OCI-LY1 (cell line): Measurements from ENCODE around the gene KCNF1.

Experiments
- H2AFZ ChIP-seq: fragments of 200-600 bp; sonication (generic), shearing (Covaris generic); 2 replicates; pipeline ENCODE4 v1.6.0; 2014; ENCODE audit warnings: antibody characterized with exemption, mild to moderate bottlenecking, low read length
- H3F3A ChIP-seq: fragments of 200-600 bp; sonication (generic), shearing (Covaris generic); 2 replicates; pipeline ENCODE4 v1.6.0; 2014; ENCODE audit warnings: mild to moderate bottlenecking, antibody characterized with exemption, low read length, moderate library complexity; ENCODE audit not compliant: insufficient read depth
- H3K27ac ChIP-seq: fragments of 200-600 bp; sonication (generic); 2 replicates; pipeline ENCODE4 v1.5.1; 2014; ENCODE audit warnings: low read length, mixed run types, mild to moderate bottlenecking, low read depth; ENCODE audit not compliant: poor library complexity, severe bottlenecking
- H3K27me3 ChIP-seq: fragments of 200-600 bp; sonication (generic); 2 replicates; pipeline ENCODE4 v1.6.0; 2014; ENCODE audit warnings: antibody characterized with exemption, mild to moderate bottlenecking, low read length, moderate library complexity; ENCODE audit not compliant: insufficient read depth
- H3K36me3 ChIP-seq: fragments of 200-600 bp; sonication (generic); 2 replicates; pipeline ENCODE4 v1.6.1; 2014; ENCODE audit warnings: mild to moderate bottlenecking, antibody characterized with exemption, low read length, moderate library complexity, mixed read lengths; ENCODE audit not compliant: insufficient read depth
- H3K4me1 ChIP-seq: fragments of 200-600 bp; sonication (generic); 2 replicates; pipeline ENCODE4 v1.5.1; 2014; ENCODE audit warnings: mild to moderate bottlenecking, low read length, moderate library complexity; ENCODE audit not compliant: insufficient read depth, severe bottlenecking
- H3K4me2 ChIP-seq: fragments of 200-600 bp; sonication (generic), shearing (Covaris generic); 2 replicates; pipeline ENCODE4 v1.6.1; 2014; ENCODE audit warnings: low read length
- H3K4me3 ChIP-seq: fragments of 200-600 bp; sonication (generic); 2 replicates; pipeline ENCODE4 v1.5.1; 2014; ENCODE audit warnings: low read length, low read depth, mild to moderate bottlenecking, mixed read lengths; ENCODE audit not compliant: poor library complexity, severe bottlenecking
- H3K79me2 ChIP-seq: fragments of 200-600 bp; shearing (Covaris generic); 2 replicates; pipeline ENCODE4 v1.6.1; 2016; ENCODE audit warnings: mixed run types, low read length, mixed read lengths; ENCODE audit not compliant: insufficient read depth
- H3K9ac ChIP-seq: fragments of 200-600 bp; sonication (generic), shearing (Covaris generic); 2 replicates; pipeline ENCODE4 v1.6.1; 2014; ENCODE audit warnings: mild to moderate bottlenecking, low read length, mixed read lengths
- H3K9me2 ChIP-seq: fragments of 200-600 bp; sonication (generic), shearing (Covaris generic); 2 replicates; pipeline ENCODE4 v1.6.1; 2014; ENCODE audit warnings: low read depth, mild to moderate bottlenecking, low read length, mixed read lengths
- H3K9me3 ChIP-seq: fragments of 200-600 bp; shearing (Covaris generic); 2 replicates; pipeline ENCODE4 v1.6.1; 2014; ENCODE audit warnings: low read length, mixed read lengths
- H4K20me1 ChIP-seq: fragments of 200-600 bp; sonication (generic), shearing (Covaris generic); 2 replicates; pipeline ENCODE4 v1.6.0; 2016; ENCODE audit warnings: mild to moderate bottlenecking, low read length; ENCODE audit not compliant: insufficient read depth
- EZH2 ChIP-seq: fragments of 200-600 bp; sonication (generic), shearing (Covaris generic); IDR thresholded peaks from 2 replicates; pipeline ENCODE4 v1.8.0; 2017; ENCODE audit warnings: borderline replicate concordance, mixed run types, mild to moderate bottlenecking, antibody characterized with exemption, low read length, moderate library complexity, mixed read lengths
- TF ChIP-seq, protein P1 (sequence below): fragments of 200-600 bp; sonication (generic), shearing (Covaris generic); IDR thresholded peaks from 2 replicates; pipeline ENCODE4 v1.5.1; 2017; ENCODE audit warnings: mild to moderate bottlenecking, antibody characterized with exemption, low read length, moderate library complexity, mixed read lengths

Gene KCNF1

DNA sequence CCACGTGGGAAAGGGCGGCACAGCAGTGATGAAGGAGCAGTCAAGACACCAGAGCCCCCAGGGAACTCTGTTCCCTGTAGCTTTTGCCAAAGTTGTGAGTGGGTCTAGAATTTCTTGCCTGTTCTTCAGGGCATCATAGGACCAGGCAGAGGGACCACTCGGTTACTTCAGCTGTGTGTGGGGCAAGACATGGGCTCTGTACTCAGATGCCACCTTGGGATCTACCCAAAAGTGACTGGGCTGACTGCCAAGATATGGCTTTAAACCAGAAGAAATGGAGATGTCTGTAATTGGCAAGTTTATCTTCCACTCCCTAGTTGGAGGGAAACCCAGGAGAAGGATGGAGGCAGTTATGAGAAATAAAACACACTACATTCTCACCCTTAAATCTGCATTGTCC, 29.6 kb downstream of the KCNF1 start:
- H3K4me1 ChIP-seq, result no peaks in the 10 kb centered on the region
- H3K36me3 ChIP-seq, result no peaks in the 10 kb centered on the region; the same call in 1 of the 2 replicates
- no peak overlapping the region for H3K4me2 ChIP-seq
- peaks cover 5% of the 10 kb centered on the region; the same call in 1 of the 2 replicates for H3K9me3 ChIP-seq
- no peaks in the 10 kb centered on the region for H3K79me2 ChIP-seq
- H2AFZ ChIP-seq, result no peak overlapping the region
- no peak for TF ChIP-seq EZH2
- TF ChIP-seq, protein P1, sequence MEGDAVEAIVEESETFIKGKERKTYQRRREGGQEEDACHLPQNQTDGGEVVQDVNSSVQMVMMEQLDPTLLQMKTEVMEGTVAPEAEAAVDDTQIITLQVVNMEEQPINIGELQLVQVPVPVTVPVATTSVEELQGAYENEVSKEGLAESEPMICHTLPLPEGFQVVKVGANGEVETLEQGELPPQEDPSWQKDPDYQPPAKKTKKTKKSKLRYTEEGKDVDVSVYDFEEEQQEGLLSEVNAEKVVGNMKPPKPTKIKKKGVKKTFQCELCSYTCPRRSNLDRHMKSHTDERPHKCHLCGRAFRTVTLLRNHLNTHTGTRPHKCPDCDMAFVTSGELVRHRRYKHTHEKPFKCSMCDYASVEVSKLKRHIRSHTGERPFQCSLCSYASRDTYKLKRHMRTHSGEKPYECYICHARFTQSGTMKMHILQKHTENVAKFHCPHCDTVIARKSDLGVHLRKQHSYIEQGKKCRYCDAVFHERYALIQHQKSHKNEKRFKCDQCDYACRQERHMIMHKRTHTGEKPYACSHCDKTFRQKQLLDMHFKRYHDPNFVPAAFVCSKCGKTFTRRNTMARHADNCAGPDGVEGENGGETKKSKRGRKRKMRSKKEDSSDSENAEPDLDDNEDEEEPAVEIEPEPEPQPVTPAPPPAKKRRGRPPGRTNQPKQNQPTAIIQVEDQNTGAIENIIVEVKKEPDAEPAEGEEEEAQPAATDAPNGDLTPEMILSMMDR, result no peak
- no peak overlapping the region for H3K27ac ChIP-seq
- H3K9me2 ChIP-seq, result no peaks in the 10 kb centered on the region
- no peak overlapping the region for H3K4me3 ChIP-seq
- H3F3A ChIP-seq, result no peaks in the 10 kb centered on the region
- H3K27me3 ChIP-seq, result no peaks in the 10 kb centered on the region; the same call in 1 of the 2 replicates
- H3K9ac ChIP-seq, result no peak overlapping the region
- no peaks in the 10 kb centered on the region for H4K20me1 ChIP-seq

DNA sequence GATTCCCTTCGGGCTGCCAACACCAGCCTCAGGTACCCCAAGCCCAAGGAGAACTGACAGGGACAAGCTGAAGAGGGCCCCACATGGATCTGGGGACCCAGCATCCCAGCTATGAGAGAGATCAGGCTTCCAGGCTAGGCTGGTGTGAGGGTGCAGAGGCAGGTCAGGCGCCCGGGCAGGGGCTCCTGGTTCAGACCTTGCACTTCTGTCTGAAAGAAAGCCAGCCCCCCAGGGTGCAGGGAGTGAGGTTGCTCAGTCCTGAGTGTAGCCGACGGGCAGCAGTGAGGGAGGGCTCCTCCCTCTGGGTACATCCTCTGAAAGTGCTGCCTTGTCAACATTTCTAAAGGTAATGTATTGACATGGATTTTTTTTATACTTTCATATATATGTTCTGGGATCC, 33.1 kb downstream of the KCNF1 start:
- no peaks in the 10 kb centered on the region for H3K9me3 ChIP-seq
- H3K4me3 ChIP-seq, result no peak overlapping the region
- H3F3A ChIP-seq, result no peaks in the 10 kb centered on the region
- no peak overlapping the region for H2AFZ ChIP-seq
- no peaks in the 10 kb centered on the region for H3K36me3 ChIP-seq
- no peak for TF ChIP-seq EZH2
- TF ChIP-seq, protein P1, result no peak
- H3K9me2 ChIP-seq, result no peaks in the 10 kb centered on the region
- H3K4me1 ChIP-seq, result no peaks in the 10 kb centered on the region
- H3K4me2 ChIP-seq, result no peak overlapping the region
- H3K27me3 ChIP-seq, result 0 out of 2 replicates have a peak, but pooled peaks cover 2% of the 10 kb centered on the region
- no peak overlapping the region for H3K9ac ChIP-seq
- H3K27ac ChIP-seq, result no peak overlapping the region
- H4K20me1 ChIP-seq, result no peaks in the 10 kb centered on the region
- no peaks in the 10 kb centered on the region for H3K79me2 ChIP-seq

DNA sequence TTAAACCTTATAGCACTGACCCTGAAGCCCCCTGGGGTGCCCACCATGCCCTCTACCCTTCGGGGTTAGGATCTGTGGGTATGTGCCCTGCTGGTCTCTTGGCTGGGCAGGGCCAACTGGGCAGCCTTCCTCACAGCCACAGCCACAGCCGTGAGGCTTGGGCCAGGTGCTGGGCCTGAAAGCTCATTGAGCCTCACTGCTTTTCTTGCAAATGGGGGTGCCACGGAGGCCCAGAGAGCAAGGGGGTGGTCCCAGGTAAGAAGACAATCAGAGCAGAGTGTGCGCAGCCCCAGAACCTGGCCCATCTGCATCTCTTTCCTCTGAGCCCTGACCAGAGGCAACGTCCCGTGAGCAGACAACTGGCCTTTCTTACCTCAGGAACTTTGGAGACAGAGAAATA, 34.7 kb downstream of the KCNF1 start:
- Histone ChIP-seq H3K4me1 (no peaks in the 10 kb centered on the region), H3K79me2 (no peaks in the 10 kb centered on the region), H3K27me3 (0 out of 2 replicates have a peak, but pooled peaks cover 3% of the 10 kb centered on the region), H4K20me1 (no peaks in the 10 kb centered on the region), H3K9me3 (no peaks in the 10 kb centered on the region), H3F3A (no peaks in the 10 kb centered on the region), H3K4me3 (no peak overlapping the region), H3K27ac (no peak overlapping the region), H3K36me3 (no peaks in the 10 kb centered on the region), H3K4me2 (no peak overlapping the region), H2AFZ (no peak overlapping the region), H3K9ac (no peak overlapping the region), H3K9me2 (no peaks in the 10 kb centered on the region)
- TF ChIP-seq, protein P1, result no peak
- no peak for TF ChIP-seq EZH2
